ENCODE measurements around the gene PSMD12.
"Not testable (repeated sequence)": the region's sequence is repeated elsewhere in the genome, so short reads cannot be mapped to it uniquely, and the experiment has no call there.

PSMD12 gene

DNA sequence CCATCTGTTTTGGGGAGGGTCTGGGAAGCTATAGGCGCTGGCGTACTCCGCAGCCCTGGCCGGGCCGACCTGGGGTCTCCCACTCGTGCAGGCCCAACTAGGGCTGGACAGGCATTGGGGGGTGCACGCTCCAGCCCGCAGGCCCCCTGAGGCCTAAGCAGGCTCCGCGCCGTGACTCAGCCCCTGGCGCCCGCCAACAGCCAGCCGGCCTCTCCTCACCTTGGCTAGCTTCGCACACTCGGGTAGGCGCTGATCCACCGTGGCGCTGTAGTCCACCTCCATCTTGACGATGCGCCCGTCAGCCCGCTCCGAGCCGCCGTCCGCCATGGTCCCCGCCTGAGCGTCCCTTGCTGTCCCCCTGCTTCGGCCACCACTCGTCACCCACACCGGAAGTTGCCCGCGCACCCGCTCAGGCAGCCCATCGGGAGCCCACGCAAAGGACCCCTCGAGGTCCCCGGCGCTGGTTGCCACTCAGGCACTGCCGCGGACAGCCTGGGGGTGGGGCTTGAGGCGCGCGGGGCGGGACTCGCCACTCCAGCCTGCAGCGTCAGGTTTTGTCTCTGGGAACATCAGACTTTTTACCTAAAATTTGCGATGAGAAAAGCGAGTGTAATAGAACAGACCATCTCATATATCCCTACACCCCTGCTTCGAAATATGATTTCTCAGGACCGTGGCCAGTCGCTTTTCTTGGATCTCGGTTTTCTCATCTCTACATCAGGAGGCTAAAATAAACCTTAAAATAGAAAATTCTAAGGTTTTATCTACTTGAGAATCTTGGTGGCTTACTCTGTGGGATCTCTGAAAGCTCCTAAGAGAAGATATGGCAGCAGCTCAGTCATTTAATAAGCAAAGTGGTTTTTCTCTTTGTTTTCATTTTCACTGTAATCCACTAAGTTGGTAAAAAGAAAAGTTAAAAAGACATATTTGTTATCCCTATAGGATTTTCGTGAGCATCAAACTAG lies at the start of gene PSMD12:
Gene PSMD12, minus strand, starts transcription at position 385 of the 965 bp plus-strand sequence. Its CDS starts 58 bp downstream, at position 327.
- DNase-seq (ENCODE audit: low read depth in 2 of 3, low spot score in 1 of 3), result peak; percentile 92 to 96 (median 93)

DNA sequence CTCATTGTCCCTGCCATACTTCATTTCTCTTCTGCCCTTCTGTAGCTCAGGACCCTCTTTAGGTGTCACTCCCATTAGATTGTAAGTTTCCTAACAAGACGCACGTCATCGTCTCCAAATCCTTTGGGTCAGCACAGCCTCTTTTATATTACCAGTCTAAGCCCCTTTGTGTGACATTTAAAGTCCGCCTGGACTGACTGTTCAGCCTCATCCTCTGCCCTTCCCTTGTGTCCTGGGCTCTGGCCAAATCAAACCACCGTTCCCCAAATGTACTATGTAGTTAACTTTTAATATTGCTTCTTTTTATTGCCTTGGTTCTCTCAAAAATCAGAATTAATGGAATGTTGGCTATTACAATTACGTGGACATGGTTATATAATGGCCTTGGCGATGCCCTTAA lies 48.9 kb upstream of the PSMD12 start:
- no peak for DNase-seq (ENCODE audit: low read depth in 2 of 3, low spot score in 1 of 3)

- no peak for DNase-seq (ENCODE audit: low read depth in 2 of 3, low spot score in 1 of 3)
Observed at GRCh38 chr17:67414559-67414958, 48.2 kb upstream of the PSMD12 start.

DNA sequence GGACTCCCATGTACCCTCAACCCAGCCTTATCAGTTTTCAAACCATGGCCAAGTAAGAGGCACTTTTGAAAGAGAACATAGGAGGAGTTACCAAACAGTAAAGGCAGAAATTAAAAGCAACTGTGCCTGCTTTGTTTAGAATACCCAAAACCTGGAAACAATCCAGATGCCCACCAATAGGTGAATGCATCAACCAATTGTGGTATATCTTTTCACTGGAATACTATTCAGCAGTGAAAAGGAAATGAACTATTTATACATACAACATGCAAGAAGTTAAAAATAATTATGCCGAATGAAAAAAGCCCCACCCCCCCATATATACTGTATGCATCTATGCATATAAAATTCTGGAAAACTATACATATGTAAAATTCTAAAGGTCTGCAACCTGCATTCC lies 47.8 kb upstream of the PSMD12 start:
- DNase-seq (ENCODE audit: low read depth in 2 of 3, low spot score in 1 of 3), result no peak

DNA sequence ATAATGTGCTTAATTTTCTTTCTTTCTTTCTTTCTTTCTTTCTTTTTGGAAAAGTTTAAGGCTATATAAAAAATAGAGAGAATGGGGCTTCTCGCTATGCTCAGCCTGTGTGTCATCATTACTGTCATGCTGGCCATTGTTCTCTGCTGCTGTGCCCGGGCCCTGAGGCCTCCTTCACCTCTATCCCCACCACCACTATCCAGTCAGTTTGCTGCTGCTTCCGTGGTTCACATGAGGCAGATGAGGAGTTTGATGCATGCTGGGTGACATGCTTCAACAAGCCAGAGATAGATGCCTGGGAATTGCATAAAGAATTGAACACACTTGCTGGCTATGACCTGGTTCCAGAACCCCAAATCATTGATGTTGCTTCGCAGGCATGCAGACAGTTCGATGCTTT lies 47.0 kb upstream of the PSMD12 start:
- no peak for DNase-seq (ENCODE audit: low read depth in 2 of 3, low spot score in 1 of 3)

DNA sequence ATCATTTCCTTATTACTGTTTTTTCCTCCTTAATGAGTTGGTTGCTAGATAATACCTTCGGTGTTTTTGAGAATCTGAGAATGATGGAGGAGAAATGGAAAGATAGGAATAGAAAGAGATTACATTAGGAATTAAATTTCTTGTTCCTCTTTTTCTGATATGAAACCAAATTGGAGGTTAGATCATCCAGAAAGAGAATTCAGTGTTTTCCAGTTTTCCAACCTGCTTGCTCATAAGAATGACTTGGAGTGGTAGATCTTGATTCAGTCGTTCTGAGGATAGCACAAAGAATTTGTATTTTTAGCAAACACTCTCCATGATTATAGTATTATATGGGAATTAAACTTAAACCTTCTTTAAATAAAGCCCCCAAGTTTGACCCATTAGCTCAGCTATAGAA lies 46.6 kb upstream of the PSMD12 start:
- no peak for DNase-seq (ENCODE audit: low read depth in 2 of 3, low spot score in 1 of 3)

GRCh38 chr17:67412032-67412431 lies 45.7 kb upstream of the PSMD12 start:
- no peak for DNase-seq (ENCODE audit: low read depth in 2 of 3, low spot score in 1 of 3)

DNA sequence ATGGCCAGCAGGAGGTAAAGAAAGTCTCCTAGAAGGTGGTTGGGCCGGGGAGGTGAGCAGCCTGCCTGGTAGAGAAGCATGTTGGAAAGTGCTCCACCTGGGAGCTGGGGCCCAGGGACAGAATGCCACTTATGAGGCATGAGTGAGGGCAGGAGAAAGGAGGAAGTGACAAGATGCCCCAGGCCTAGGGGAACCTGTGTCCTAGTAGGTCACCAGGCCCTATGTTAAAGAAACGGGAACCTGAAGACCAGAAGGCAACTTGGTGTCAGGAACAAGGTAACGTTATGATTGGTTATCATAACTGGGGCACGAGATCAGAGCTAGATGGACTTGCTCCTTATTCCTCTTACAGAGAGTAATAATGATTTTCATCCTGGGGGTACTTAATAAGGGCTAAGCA lies 45.0 kb upstream of the PSMD12 start:
- DNase-seq (ENCODE audit: low read depth in 2 of 3, low spot score in 1 of 3), result no peak

GRCh38 chr17:67408455-67408830 lies 42.1 kb upstream of the PSMD12 start:
- not testable (repeated sequence) for DNase-seq (ENCODE audit: low read depth in 2 of 3, low spot score in 1 of 3)

- DNase-seq (ENCODE audit: low read depth in 2 of 3, low spot score in 1 of 3), result no peak
Observed at GRCh38 chr17:67403483-67403882, 37.1 kb upstream of the PSMD12 start.

DNA sequence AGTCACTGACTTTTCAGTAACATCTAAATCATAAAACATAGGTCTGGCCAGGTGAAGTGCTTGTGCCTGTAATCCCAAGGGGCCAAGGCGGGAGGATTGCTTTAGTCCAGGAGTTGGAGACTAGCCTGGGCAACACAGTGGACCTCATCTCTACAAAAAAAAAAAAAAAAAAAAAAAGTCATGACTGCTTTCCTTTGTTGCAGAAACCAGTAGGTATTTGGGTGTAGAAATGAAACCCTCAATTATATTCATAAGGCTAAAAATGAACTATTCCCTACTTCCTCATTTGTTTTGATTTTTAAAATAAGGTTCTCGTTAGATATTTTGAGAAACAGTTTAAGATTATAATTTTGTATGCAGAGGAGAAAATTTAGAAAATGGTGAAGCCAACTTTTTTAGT lies 36.7 kb upstream of the PSMD12 start:
- no peak for DNase-seq (ENCODE audit: low read depth in 2 of 3, low spot score in 1 of 3)

- DNase-seq (ENCODE audit: low read depth in 2 of 3, low spot score in 1 of 3), result no peak
Observed at GRCh38 chr17:67401598-67402504, 35.5 kb upstream of the PSMD12 start.

GRCh38 chr17:67401106-67401505 lies 34.7 kb upstream of the PSMD12 start:
- DNase-seq (ENCODE audit: low read depth in 2 of 3, low spot score in 1 of 3), result no peak

- no peak for DNase-seq (ENCODE audit: low read depth in 2 of 3, low spot score in 1 of 3)
Observed at GRCh38 chr17:67400193-67400592, 33.8 kb upstream of the PSMD12 start.

- no peak for DNase-seq (ENCODE audit: low read depth in 2 of 3, low spot score in 1 of 3)
Observed at GRCh38 chr17:67399676-67400075, 33.3 kb upstream of the PSMD12 start.

GRCh38 chr17:67393809-67394397 lies 27.5 kb upstream of the PSMD12 start:
- DNase-seq (ENCODE audit: low read depth in 2 of 3, low spot score in 1 of 3), result no peak

DNA sequence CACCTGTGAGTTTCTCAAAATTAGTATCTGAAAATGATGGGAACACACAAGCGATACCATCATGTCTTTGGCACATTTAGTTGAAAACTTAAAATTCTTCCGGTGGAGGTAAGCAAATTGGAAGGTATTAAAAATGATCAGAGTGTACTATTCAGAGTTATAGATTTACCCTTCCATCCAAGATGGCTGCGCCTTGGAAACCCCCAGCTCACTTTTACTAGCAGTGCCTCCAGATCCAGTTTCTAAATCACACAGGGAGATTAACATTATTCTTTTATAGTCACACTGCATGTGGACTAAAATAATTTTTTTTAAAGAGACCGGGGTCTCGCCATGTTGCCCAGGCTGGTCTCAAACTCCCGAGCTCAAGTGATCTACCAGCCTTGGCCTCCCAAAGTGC lies 25.7 kb upstream of the PSMD12 start:
- DNase-seq (ENCODE audit: low read depth in 2 of 3, low spot score in 1 of 3), result no peak

DNA sequence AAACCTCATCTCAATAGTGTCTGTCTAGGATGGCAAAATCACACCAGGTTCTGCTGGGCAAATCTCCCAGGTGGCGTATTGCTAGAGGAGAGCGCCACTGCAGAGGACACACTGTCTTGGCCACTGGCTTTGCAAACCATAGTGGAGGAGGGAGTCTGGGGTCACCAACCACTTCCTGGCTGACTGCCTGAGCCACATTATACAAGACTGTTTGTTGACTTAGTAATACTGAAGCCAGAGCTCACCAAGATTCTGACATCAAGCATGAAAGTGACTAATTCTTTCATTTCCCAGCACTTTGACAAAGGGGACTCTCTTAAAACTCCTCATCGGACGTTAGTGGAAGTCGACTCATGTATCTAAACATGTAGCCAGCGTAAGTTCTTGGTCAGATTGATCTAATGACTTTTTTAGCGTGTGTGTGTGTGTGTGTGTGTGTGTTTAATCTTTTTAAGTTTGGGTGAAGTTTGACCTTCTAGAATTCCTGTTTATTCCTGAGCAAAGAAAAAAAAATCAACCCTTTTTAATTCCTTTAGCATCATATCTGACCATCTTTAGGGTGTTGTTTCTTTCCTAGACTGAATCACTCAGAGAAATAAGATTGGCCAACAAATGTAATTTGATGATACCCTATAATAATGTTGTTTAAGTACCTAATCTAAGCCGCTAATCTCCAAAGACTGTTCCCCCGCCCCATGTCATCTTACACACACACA lies 24.4 kb upstream of the PSMD12 start:
- peak; percentile 38 to 53 (median 47) for DNase-seq (ENCODE audit: low read depth in 2 of 3, low spot score in 1 of 3)

DNA sequence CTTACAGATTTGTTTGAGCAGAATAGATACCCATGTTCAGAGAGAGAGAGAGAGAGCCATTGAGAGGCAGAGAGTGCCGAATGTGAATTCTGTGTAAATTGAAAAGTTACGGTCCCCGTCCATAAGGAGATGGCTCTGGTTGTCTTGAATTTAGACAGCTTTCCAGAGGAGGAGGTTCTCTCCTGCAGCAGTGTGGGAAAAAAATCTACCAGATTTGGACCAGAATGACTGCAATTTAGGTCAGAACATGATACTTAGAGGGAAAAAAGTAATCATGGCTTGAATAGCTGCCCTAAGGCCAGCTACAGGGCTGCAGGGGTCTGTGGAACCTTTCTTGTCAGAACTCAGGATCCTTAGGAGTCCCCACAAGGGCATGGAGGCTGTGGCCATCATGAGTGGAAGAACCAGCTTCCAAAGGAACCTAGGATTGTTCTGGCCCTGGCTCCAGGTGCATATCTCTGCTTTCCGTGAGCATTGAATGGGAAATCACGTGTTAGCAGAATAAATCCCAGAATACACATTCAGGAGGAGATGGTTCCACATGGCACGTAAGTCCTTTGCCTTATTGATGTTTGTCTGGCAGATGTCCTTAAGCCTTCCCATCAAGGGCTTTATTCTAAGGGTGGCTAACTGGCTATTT lies 23.7 kb upstream of the PSMD12 start:
- no peak for DNase-seq (ENCODE audit: low read depth in 2 of 3, low spot score in 1 of 3)

GRCh38 chr17:67388986-67389385 lies 22.6 kb upstream of the PSMD12 start:
- DNase-seq (ENCODE audit: low read depth in 2 of 3, low spot score in 1 of 3), result no peak

Measured in stimulated activated CD4-positive, alpha-beta T cell treated with anti-CD3 and anti-CD28 coated beads, Interleukin-12 subunit alpha, Interleukin-12 subunit beta, amount 100 ng/mL, for 48 hours (primary cell).